Activated naive CD8-positive, alpha-beta T cell treated with anti-CD3 and anti-CD28 coated beads, Interleukin-2, amount 50 U/mL, for 16 hours (primary cell): ENCODE results near the gene AATF.

ENCODE experiments used
- DNase-seq: peaks from one replicate; pipeline ENCODE4 v3.0.0-alpha.2; 2020; ENCODE audit warnings: low read depth, low spot score

AATF gene

DNA sequence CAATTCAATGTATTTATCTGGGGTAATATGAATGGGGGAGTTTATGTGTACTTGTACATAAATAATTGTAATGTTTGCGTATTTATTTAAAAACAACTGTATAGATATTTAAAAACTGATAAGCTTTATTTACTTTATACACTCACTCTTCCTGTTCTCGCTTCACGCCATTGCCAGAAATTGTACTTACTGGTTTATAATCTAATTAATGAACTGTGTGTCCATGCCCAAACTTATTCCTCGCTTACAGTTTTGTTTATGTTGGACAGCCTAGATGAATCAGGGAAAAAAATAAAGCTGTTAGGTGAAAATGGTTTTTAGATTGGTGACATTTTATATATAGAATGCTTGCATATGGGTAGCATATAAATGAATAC, 30.8 kb downstream of the AATF start:
- DNase-seq = no peak

GRCh38 chr17:36980280-36980761, 31.6 kb downstream of the AATF start:
- DNase-seq = no peak

DNA sequence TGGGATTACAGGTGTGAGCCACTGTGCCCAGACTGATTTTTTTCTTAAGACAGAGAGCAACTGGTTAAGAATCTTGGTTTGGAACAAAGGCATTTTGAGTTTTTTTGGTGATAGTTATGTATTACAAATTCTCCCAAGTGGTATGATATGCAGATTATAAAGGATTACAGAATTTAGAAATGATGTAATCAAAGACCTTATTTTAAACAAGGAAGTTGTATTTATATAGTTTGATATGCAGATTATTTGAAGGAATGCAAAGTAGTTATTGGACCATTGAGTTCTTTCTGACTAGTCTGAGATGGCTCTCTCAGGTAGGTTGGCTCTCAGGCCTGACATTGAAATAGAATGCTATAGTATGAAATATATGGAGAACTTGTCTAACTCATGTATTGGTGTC, 34.9 kb downstream of the AATF start:
- no peak for DNase-seq

GRCh38 chr17:36989173-36989572, 40.4 kb downstream of the AATF start:
- no peak for DNase-seq

- no peak for DNase-seq
Observed at GRCh38 chr17:36992701-36993100, 43.9 kb downstream of the AATF start.

GRCh38 chr17:36993227-36993626, 44.5 kb downstream of the AATF start:
- DNase-seq = no peak

DNA sequence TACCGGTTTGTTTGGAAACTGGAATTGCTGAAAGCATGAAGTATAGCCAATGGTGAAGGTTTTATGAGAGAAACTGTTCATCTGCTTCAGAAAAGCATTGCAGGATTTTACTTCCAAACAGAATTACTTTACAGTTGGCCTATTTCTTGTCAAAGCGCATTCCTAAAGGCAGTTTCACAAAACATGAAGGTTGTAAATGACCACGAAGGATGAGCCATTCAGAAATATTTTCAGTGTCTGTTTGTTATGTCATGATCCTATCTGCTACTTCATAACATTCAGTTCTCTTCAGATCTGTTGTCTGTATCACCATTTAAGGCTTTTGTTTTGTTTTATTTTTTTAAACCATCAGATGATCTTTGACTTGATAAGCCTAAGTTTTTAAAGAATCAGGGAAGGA, 45.7 kb downstream of the AATF start:
- no peak for DNase-seq

GRCh38 chr17:36999471-36999870, 50.7 kb downstream of the AATF start:
- no peak for DNase-seq

GRCh38 chr17:37016780-37017179, 68.0 kb downstream of the AATF start:
- DNase-seq = no peak

GRCh38 chr17:37017404-37017803, 68.7 kb downstream of the AATF start:
- no peak for DNase-seq

DNA sequence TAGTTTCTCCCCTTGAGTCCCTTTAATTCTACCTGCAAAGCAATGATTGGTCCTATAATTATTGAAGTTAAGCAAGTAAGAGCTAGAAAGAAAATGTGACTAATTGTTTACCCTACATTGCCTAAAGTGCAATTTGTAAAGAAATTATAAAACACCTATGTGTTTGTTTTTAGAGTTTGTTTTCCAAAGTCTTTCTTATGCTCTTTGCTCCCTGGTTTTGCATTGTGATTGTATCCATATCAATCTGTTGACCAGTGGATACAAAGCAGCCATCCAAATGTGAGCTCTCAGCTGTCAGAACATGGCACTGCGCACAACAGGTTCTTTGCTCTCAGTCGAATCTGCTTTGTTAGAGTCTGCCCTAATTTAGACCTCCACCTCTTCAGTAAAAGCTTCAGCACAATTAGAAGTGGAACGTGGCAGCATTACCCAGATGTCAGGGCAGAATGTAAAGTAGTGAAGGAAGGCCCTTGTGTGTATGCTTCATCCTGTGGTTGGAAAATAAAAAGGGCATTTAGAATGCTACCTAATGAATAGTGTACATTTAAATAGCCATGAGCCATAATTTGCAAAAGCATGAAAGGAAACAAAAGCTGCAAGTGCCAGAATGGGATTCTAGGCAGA, 70.5 kb downstream of the AATF start:
- DNase-seq = no peak

GRCh38 chr17:37019741-37020129, 71.0 kb downstream of the AATF start:
- no peak for DNase-seq

DNA sequence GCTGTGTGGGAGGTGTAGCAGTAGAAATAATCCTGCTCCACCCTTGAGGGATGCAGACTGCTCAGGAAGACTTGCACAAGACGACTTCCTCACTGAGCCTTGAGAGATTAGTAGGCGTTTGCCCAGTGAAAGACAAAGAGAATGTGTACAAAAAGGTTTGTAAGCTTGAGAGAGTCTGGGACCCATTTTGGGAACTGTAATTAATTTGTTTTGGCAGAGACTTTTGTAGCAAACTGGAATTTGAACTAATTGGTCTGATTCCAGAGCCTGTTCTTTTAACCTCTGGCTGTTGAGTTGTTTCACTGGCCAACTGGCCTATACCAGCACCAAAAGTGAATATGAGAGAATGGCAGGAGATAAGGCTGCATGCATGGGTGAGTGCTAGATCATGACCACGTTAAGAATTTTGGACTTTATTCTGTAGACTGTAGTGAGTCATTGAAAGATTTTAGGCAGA, 75.5 kb downstream of the AATF start:
- no peak for DNase-seq

GRCh38 chr17:37025238-37025637, 76.5 kb downstream of the AATF start:
- DNase-seq = no peak

- DNase-seq = no peak
Observed at GRCh38 chr17:37025847-37026530, 77.2 kb downstream of the AATF start.

DNA sequence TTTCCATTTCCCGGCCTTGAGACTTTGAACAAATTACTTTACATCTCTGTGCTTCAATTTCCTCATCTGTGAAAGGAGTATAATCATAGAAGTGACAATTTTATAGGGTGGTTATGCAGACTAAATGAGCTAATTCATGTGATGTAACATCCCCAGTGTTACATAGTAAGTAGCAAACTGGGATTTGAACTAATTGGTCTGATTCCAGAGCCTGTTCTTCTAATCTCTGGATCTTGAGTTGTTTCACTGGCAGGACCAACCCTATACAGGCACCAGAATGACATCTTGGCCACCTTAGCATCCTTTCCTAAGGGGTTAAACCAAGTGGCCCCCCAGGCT, 77.7 kb downstream of the AATF start:
- DNase-seq = no peak

DNA sequence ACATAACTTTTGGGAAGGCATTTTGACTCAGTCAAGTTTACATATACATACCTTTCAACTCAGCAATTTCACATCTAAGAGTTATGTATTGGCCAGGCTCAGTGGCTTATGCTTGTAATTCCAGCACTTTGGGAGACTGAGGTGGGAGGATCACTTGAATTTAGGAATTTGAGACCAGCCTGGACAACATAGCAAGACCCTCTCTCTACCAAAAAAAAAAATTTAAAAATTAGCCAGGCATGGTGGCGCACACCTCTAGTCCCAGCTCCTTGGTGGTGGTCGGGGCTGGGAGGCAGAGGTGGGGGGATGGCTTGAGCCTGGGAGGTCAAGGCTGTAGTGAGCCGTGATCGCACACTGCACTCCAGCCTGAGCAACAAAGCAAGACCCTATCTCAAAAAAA, 79.3 kb downstream of the AATF start:
- no peak for DNase-seq

DNA sequence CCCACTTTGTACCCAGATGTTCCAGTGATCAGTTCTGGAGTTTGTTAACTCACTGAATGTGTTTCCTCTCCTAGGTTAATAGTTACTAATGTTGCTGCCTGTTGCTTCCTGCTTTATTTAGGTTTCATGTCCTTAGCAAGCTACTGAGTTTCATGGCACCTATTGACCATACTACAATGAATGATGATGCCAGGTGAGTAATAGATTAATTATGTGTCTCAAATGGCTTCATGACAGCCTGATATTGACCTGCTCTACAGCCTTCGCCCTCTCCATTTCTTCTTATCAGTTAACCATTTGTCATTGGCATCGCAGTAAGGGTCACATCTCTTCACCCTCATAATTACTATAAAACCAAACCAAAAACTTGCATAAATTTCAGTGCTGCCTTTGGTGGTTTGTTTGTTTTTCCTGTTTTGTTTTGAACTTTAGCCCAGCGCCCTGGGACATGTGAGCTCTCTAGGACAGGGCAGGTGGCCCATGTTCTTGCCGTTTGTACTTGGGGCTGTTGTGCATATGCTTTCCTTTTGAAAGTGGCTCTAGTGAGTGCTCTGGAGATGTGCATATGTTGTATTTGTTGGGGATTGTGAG, 82.8 kb downstream of the AATF start:
- no peak for DNase-seq

GRCh38 chr17:37037590-37038155, 88.9 kb downstream of the AATF start:
- DNase-seq = no peak

DNA sequence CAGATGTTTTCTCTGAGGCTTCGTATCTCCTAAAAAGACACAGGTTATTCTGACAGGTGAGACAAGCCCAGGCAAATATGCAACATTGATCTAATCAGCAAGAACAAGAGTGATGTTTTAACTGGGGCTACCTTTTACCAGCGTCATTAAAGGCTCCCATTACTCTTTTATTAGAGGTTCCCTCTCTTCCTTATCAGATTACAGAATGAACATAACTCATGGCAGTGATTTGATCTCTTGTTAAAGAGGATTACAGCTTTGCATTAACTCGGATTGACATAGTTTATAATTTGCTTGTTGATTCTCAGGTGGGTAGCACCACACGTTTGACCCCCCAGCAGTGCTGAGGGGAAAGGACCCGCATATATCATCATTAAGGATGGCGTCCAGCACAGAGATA, 90.5 kb downstream of the AATF start:
- DNase-seq = no peak

DNA sequence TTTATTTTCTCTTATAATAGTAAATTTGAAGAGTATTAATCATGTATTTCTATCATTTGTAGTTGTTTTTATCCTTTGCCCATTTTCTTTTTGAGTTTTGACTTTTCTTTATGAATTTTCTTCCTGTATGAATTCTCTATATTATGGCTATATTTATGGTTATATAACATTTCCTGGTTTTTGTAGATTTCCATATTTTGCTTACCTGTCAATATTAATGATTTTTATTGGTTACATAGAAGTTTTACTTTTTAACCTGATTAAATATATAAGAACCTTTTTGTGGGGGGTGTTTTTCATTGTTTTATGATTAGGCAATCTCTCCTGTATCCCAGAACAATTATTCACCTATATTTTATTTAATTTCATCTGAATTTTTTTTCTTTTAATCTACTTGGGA, 93.2 kb downstream of the AATF start:
- no peak for DNase-seq

GRCh38 chr17:37043201-37043600, 94.4 kb downstream of the AATF start:
- DNase-seq = no peak

- no peak for DNase-seq
Observed at GRCh38 chr17:37045351-37045922, 96.7 kb downstream of the AATF start.
